Measurements from ENCODE around the gene KRT8.

Gene KRT8

GRCh38 chr12:52942901-52943181, 38.0 kb upstream of the KRT8 start:
- no peak overlapping the region for H3K27ac ChIP-seq
- TF ChIP-seq CTCF (conservative IDR thresholded peaks at IDR 0.05): no peak
- no peak for TF ChIP-seq ZFX (IDR thresholded peaks at IDR 0.05)

GRCh38 chr12:52942066-52942900, 37.4 kb upstream of the KRT8 start:
- TF ChIP-seq ZFX (IDR thresholded peaks at IDR 0.05) (no peak), CTCF (conservative IDR thresholded peaks at IDR 0.05) (no peak)

GRCh38 chr12:52929538-52929937, 24.7 kb upstream of the KRT8 start:
- no peak for TF ChIP-seq CTCF (conservative IDR thresholded peaks at IDR 0.05)
- TF ChIP-seq ZFX (IDR thresholded peaks at IDR 0.05): no peak

More at GRCh38 chr12:52942066-52942900, 37.4 kb upstream of the KRT8 start:
- H3K27ac ChIP-seq: no peak overlapping the region

GRCh38 chr12:52927964-52928363, 23.1 kb upstream of the KRT8 start:
- H3K27ac ChIP-seq: peak overlapping the region; percentile 8; the same call in 1 of the 2 replicates
- TF ChIP-seq CTCF (conservative IDR thresholded peaks at IDR 0.05) (no peak), ZFX (IDR thresholded peaks at IDR 0.05) (no peak)

More at GRCh38 chr12:52929538-52929937, 24.7 kb upstream of the KRT8 start:
- H3K27ac ChIP-seq: no peak overlapping the region

- peak overlapping the region; percentile 7; the same call in 1 of the 2 replicates for H3K27ac ChIP-seq
- no peak for TF ChIP-seq CTCF (conservative IDR thresholded peaks at IDR 0.05)
- TF ChIP-seq ZFX (IDR thresholded peaks at IDR 0.05): no peak
These were observed 21.8 kb upstream of the KRT8 start for GRCh38 chr12:52926596-52927234.

- TF ChIP-seq CTCF (conservative IDR thresholded peaks at IDR 0.05) (no peak), ZFX (IDR thresholded peaks at IDR 0.05) (no peak)
- H3K27ac ChIP-seq: no peak overlapping the region
These were observed 21.1 kb upstream of the KRT8 start for GRCh38 chr12:52925717-52926595.
